GM19035 (cell line): ENCODE measurements around the gene FABP3.

Experiments
- ATAC-seq: cut with Tn5 transposase; IDR thresholded peaks from one replicate; pipeline ENCODE4 v1.9.1; 2021; ENCODE audit not compliant: unreplicated experiment

Gene FABP3

GRCh38 chr1:31373897-31374486 is 1.1 kb upstream of the FABP3 start:
- no peak for ATAC-seq

GRCh38 chr1:31372751-31373055 is 173 bp downstream of the FABP3 start:
- no peak for ATAC-seq

DNA sequence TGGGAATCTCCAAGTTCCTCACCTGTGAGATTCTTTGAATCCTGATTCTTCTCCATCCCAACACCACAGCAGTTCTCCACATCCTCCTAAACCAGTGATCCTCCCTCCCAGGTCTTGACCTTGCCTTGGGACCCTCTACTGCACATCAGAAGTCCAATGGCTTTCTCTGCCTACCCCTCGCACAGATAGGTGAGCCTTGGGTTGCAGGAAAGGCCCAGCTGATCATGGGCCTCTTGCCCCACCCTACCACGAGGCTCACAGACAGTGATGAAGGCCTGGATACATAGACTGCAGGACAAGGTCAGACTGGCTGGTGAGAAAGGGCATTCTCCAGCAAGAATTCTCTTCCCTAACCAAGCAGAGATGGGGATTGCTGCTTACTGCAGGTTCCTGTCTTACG is 825 bp downstream of the FABP3 start:
- no peak for ATAC-seq

GRCh38 chr1:31371121-31371959 is 1.5 kb downstream of the FABP3 start:
- no peak for ATAC-seq

DNA sequence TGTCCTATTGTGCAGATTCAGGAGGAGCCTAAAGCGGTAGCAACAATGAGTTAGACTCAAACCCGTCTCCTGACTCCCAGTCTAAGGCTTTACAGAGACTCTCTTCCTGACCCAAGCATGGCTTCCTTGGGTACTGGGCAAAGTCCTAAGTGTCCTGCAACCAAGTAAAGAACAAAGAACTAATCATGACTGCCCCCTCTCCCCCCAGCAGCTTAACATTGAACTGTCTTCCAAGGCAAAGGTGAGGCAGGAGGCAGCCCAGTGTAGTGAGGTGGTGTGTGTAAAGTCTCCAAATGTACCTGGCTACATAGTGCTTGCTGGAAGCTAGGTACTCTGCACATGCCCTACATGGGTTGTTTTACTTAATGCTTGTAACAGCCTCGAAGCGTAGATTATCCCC is 2.3 kb downstream of the FABP3 start:
- ATAC-seq: no peak

DNA sequence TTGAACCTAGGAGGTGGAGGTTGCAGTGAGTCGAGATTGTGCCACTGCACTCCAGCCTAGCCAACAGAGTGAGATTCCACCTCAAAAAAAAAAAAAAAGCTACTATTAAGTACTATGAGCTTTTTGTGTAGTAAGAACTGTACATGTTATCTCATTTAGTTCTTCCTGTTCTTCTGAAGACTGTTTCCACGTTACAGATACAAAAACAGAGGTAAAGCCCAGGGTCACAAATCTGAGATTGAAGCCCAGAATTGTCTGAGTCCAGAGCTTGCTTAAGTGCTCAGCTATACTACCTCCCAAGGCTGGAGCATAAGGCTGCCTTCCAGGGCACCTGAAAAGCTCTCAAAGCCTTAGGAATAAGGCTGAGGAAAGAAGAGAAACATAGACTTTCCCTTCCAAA is 2.9 kb downstream of the FABP3 start:
- ATAC-seq: no peak

- no peak for ATAC-seq
These were observed 4.2 kb downstream of the FABP3 start for GRCh38 chr1:31368611-31369107.

GRCh38 chr1:31366796-31367195 is 6.1 kb downstream of the FABP3 start:
- ATAC-seq: no peak

DNA sequence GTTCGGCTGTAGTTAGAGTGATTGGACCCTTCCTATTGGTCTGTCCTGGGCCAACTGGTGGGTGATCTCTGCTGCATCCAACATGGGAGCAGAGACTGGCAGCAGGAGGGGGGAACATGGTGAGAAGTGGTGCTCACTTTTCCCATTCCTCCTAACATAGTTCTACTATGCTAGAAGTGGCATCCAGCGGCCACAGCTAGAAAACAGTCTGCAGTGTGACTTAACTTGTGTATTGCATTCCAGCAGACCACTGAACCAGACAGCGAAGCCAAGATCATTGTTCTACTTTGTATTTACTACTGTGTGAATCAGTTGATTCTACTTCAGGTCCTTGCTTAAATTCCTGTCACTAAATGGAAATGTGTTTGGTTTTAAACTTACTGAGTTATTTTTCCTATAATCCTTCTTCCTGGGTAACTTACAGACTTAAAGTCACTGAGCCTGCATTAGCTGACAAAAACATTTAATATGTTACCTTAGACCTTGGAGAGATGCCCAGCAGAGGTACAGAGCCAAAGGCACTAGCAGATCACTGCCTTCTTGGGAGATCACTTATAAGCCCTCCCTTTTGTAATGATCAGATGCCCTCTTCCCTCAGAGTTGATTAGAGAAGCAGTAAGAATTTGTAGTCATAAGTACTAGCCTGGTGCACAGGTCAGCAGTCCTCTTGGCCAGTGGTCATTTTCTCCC is 8.2 kb downstream of the FABP3 start:
- no peak for ATAC-seq

GRCh38 chr1:31362032-31362431 is 10.8 kb downstream of the FABP3 start:
- no peak for ATAC-seq

DNA sequence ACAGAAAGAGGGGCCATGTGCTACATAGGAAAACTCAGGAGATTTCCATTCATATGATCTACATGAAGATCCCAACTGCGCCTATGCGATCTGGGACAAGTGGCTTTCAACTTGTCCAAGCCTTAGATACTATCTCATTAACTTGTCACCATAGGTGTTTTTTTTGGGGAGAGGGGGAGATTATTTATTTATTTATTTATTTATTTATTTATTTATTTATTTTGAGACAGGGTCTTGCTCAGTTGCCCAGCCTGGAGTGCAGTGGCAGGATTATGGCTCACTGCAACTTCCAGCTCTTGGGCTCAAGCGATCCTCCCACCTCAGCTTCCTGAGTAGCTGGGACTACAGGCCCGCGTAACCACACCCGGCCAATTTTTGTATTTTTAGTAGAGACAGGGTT is 11.3 kb downstream of the FABP3 start:
- ATAC-seq: no peak

GRCh38 chr1:31356427-31356826 is 16.4 kb downstream of the FABP3 start:
- ATAC-seq: no peak

GRCh38 chr1:31354283-31354682 is 18.6 kb downstream of the FABP3 start:
- no peak for ATAC-seq

DNA sequence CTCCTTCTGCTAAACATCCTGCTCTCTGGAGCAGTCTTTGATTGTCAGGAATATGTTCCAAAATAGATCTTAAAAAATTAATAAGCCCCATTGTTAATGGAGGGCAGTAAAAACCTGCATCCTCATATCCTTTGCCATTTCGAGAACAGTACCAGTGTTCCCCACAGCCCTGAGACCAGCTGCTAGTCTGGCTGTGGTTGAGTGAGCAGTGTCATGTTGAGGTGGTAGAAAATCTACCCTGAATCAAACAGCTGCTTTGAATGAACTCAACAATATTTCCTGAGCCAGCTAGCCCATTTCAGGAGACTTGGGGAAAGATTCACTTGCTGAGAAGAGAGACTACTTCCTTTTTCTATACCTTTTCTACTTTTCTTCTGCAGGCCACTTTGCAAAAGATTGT is 24.4 kb downstream of the FABP3 start:
- no peak for ATAC-seq

- no peak for ATAC-seq
These were observed 26.1 kb downstream of the FABP3 start for GRCh38 chr1:31346785-31347184.

GRCh38 chr1:31345635-31346034 is 27.2 kb downstream of the FABP3 start:
- ATAC-seq: no peak

GRCh38 chr1:31344503-31344902 is 28.4 kb downstream of the FABP3 start:
- ATAC-seq: no peak

DNA sequence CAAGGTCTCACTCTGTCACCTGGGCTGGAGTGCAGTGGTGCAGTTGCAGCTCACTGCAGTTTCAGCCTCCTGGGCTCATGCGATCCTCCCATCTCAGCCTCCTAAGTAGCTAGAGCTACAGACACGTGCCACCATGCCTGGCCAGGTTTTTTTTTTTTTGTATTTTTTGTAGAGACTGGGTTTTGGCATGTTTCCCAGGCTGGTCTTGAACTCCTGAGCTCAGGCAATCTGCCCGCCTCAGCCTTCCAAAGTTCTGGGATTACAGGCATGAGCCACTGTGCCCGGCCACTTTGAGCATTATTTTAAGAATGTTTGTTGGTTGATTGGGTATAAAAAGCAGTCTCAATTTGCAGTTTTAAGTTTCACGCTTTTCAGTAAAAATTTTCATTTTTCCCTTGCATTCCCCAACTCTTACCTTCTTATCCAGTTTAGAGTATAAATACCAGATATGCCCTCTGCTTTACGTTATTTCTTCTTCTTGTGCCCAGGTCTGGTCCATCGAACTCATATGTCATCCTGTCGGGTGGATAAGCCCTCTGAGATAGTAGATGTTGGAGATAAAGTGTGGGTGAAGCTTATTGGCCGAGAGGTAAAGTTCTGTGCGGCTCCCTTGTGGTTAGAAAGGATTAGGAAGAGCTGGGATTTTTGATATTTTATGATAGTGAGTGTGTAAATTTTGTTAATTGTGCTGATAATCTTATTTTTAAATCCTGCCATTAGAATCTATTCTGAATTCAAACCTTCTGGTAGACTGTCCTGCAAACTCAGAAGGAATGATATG is 36.0 kb downstream of the FABP3 start:
- ATAC-seq: no peak

DNA sequence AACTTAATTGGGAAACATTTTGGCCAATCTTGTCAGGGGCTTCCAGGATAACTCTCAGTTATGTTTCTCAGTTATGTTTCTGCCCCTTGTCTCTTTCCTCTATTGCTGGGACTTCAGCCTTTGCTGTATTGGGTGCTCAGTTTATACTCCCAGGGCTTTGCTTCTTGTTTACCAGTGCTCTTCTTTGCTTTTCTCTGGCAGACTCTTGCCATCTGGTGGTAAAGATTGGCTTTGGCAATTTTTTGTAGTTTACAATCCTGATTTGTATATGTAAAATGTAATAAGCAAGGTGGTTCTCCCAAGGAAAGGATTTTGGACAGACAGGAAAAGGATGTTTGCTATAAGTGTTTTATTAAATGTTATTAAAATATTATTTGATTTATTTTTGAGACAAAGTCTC is 37.9 kb downstream of the FABP3 start:
- ATAC-seq: no peak

DNA sequence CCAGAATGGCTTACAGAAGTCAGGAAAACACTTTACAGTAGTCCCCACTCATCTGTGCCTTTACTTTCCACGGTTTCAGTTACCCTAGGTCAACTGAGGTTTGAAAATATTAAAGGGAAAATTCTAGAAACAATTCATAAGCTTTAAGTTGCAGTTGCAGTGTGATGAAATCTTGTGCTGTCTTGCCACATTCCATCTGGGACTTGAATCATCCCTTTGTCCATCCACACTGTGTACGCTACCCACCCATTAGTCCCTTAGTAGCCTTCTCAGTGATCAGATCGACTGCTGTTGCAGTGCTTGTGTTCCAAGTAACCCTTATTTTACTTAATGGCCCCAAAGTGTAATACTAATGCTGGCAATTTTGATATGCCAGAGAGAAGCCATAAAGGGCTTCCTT is 45.5 kb downstream of the FABP3 start:
- no peak for ATAC-seq

- no peak for ATAC-seq
These were observed 46.4 kb downstream of the FABP3 start for GRCh38 chr1:31326461-31326860.
